IMR-90 (cell line): ENCODE data around the gene FAM228B. TPM values are rescaled to one million over a fixed set of nuclear protein-coding genes. Genes with fewer than 3 reads are reported as not detected.

Experiments used
- ATAC-seq: fragments of 200-7000 bp; cut with Tn5 transposase; 2 replicates; pipeline ENCODE4 v1.9.1; 2020; ENCODE audit warnings: low read depth, mild to moderate bottlenecking, moderate library complexity
- BruUV-seq: library from RNA; stranded (reverse); fragments of 400-500 nt; replicated peaks from 2 replicates; lab custom pipeline; 2021; lab: Mats Ljungman, UMichigan
- CTCF ChIA-PET: fragments of 300-600 bp; formaldehyde crosslinking; extraction: SDS; loops from one replicate; lab custom pipeline; 2021; ENCODE audit warnings: antibody characterized with exemption; lab: Yijun Ruan, JAX
- POLR2A ChIA-PET: fragments of 300-600 bp; sonication (Branson Sonifier 250); formaldehyde crosslinking; loops from one replicate; lab custom pipeline; 2022; ENCODE audit warnings: antibody characterized with exemption; ENCODE audit not compliant: unreplicated experiment; lab: Charles Lee
- DNase-seq: peaks from one replicate; pipeline ENCODE4 v3.0.0; 2013
- H2AFZ ChIP-seq: replicated peaks from 2 replicates; pipeline ENCODE3; 2013; ENCODE audit warnings: low read length, mild to moderate bottlenecking; ENCODE audit not compliant: poor library complexity
- H2AK5ac ChIP-seq: 2 replicates; pipeline ENCODE4 v1.6.1; 2013; ENCODE audit warnings: low read depth, low read length, inconsistent platforms
- H2AK9ac ChIP-seq: replicated peaks from 2 replicates; pipeline ENCODE3; 2013; ENCODE audit warnings: mild to moderate bottlenecking, low read depth, low read length, moderate library complexity; ENCODE audit not compliant: poor library complexity
- H2BK120ac ChIP-seq: 2 replicates; pipeline ENCODE4 v1.6.1; 2013; ENCODE audit warnings: low read depth, low read length, inconsistent platforms
- H2BK15ac ChIP-seq: 3 replicates; pipeline ENCODE4 v1.6.1; 2013; ENCODE audit warnings: low read depth, low read length, inconsistent platforms
- H2BK20ac ChIP-seq: 2 replicates; pipeline ENCODE4 v1.6.1; 2013; ENCODE audit warnings: low read depth, mild to moderate bottlenecking, inconsistent platforms, low read length, moderate library complexity
- H2BK5ac ChIP-seq: 2 replicates; pipeline ENCODE4 v1.6.1; 2013; ENCODE audit warnings: mild to moderate bottlenecking, low read depth, low read length, inconsistent platforms; ENCODE audit not compliant: poor library complexity, severe bottlenecking
- H3K14ac ChIP-seq: replicated peaks from 2 replicates; pipeline ENCODE4 v1.6.1; 2013; ENCODE audit warnings: low read depth, low read length, inconsistent platforms
- H3K18ac ChIP-seq: 2 replicates; pipeline ENCODE4 v1.6.1; 2013; ENCODE audit warnings: low read depth, low read length, control low read depth
- H3K23ac ChIP-seq: 2 replicates; pipeline ENCODE4 v1.6.1; 2013; ENCODE audit warnings: low read depth, low read length, inconsistent platforms
- H3K27ac ChIP-seq: 2 replicates; pipeline ENCODE4 v1.5.1; 2013; ENCODE audit warnings: mild to moderate bottlenecking, control low read depth, low read length; ENCODE audit not compliant: insufficient read depth
- H3K27me3 ChIP-seq: 2 replicates; pipeline ENCODE4 v1.6.1; 2013; ENCODE audit warnings: low read length; ENCODE audit not compliant: control insufficient read depth, insufficient read depth
- H3K36me3 ChIP-seq: 2 replicates; pipeline ENCODE4 v1.6.1; 2013; ENCODE audit warnings: low read length, mixed read lengths; ENCODE audit not compliant: control insufficient read depth, insufficient read depth
- H3K4ac ChIP-seq: 2 replicates; pipeline ENCODE4 v1.6.1; 2013; ENCODE audit warnings: low read depth, low read length, inconsistent platforms
- H3K4me1 ChIP-seq: 2 replicates; pipeline ENCODE4 v1.6.1; 2013; ENCODE audit warnings: low read length, mixed read lengths; ENCODE audit not compliant: control insufficient read depth, insufficient read depth
- H3K4me2 ChIP-seq: 2 replicates; pipeline ENCODE4 v1.6.1; 2013; ENCODE audit warnings: low read depth, mild to moderate bottlenecking, control low read depth, low read length, moderate library complexity
- H3K4me3 ChIP-seq: 2 replicates; pipeline ENCODE4 v1.5.1; 2013; ENCODE audit warnings: low read depth, mild to moderate bottlenecking, control low read depth, low read length, moderate library complexity; ENCODE audit not compliant: insufficient read depth
- H3K56ac ChIP-seq: 2 replicates; pipeline ENCODE4 v1.6.1; 2013; ENCODE audit warnings: low read length, inconsistent platforms; ENCODE audit not compliant: insufficient read depth; ENCODE audit errors: extremely low read depth
- H3K79me1 ChIP-seq, 2 experiments: 2 replicates each; pipeline ENCODE4 v1.6.1; 2013; ENCODE audit warnings: low read length in 2 of 2, inconsistent platforms in 1 of 2, low read depth in 1 of 2
- H3K9ac ChIP-seq: 2 replicates; pipeline ENCODE4 v1.6.1; 2013; ENCODE audit warnings: low read depth, low read length, control low read depth
- H3K9me1 ChIP-seq: 2 replicates; pipeline ENCODE4 v1.6.1; 2013; ENCODE audit warnings: low read length, inconsistent platforms; ENCODE audit not compliant: insufficient read depth
- H3K9me3 ChIP-seq: 2 replicates; pipeline ENCODE4 v1.6.1; 2013; ENCODE audit warnings: low read length; ENCODE audit not compliant: control insufficient read depth, insufficient read depth
- H4K20me1 ChIP-seq: 2 replicates; pipeline ENCODE4 v1.6.1; 2013; ENCODE audit warnings: low read length, inconsistent platforms; ENCODE audit not compliant: insufficient read depth
- H4K5ac ChIP-seq: 2 replicates; pipeline ENCODE4 v1.6.1; 2013; ENCODE audit warnings: mild to moderate bottlenecking, low read depth, low read length, control low read depth
- H4K8ac ChIP-seq, 2 experiments: 2 replicates each; pipeline ENCODE4 v1.6.1; 2013; ENCODE audit warnings: low read depth in 2 of 2, low read length in 2 of 2, control low read depth in 1 of 2, inconsistent platforms in 1 of 2
- H4K91ac ChIP-seq: 2 replicates; pipeline ENCODE4 v1.6.1; 2013; ENCODE audit warnings: low read depth, low read length, inconsistent platforms; ENCODE audit not compliant: insufficient read depth
- MAZ ChIP-seq: IDR thresholded peaks from 2 replicates; pipeline ENCODE4 v1.6.1; 2012; ENCODE audit warnings: low read depth, mild to moderate bottlenecking, low read length, improper control_type of control experiment, moderate library complexity, borderline replicate concordance
- WGBS, 2 experiments: methylation state at CpG; one replicate each; pipeline versions ENCODE4 v1.1.5 to v1.1.7; 2013; ENCODE audit warnings: missing lambda C conversion rate in 2 of 2; ENCODE audit not compliant: insufficient read length in 1 of 2; ENCODE audit errors: extremely low coverage in 2 of 2; 5-methylcytosine and 5-hydroxymethylcytosine counted together
- dilution Hi-C: fragments of 300-500 bp; cut with HindIII; formaldehyde crosslinking; loops from one replicate; pipeline ENCODE4 v1.14.3; 2018; ENCODE audit warnings: low sequenced_read_pairs; ENCODE audit not compliant: unreplicated experiment
- in situ Hi-C: fragments of 300-500 bp; cut with MboI; formaldehyde crosslinking; loops from 3 replicates; pipeline ENCODE4 v1.14.3; 2019; ENCODE audit warnings: low sequenced_read_pairs, inconsistent platforms, mixed read lengths
- intact Hi-C: fragments of 100-400 bp; cut with micrococcal nuclease; formaldehyde crosslinking; loops from 2 replicates; pipeline ENCODE4 v1.10.0; 2022
- polyA plus RNA-seq, 3 experiments: library from polyadenylated mRNA; depleted of rRNA; stranded (reverse); fragments of >200 nt; gene quantifications; 2 replicates each; pipeline ENCODE4 v1.2.3, GENCODE V29; 2012; ENCODE audit warnings: low replicate concordance in 1 of 3
- total RNA-seq: library from RNA; depleted of rRNA; stranded (reverse); fragments of >200 nt; gene quantifications from 2 replicates; pipeline ENCODE4 v1.2.3, GENCODE V29; 2012

Gene FAM228B
- total and polyA plus RNA-seq, 2 of the 4 experiments (the other 2 are of a cell fraction): 2.0 to 2.9 TPM

DNA sequence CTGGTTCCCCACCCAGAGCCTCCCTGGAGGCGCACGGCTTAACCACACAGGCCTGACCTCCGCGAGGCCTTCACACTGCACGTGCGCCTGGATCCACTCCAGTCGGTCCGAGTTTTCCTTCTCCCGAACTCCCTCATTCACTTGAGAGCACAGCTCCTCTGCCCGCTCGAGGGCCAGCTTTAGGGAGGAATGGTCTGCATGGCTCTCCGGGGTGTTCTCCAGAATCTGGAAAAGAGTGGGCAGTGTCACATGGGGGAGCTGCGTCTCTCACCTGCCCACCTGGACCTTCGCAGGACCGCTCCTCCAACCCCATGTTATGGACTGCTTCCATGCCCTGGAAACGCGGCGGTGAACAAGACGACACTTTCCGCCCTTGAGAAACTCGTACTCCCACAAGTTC lies 87.5 kb downstream of the FAM228B start:
- Histone ChIP-seq H3K14ac (no peak overlapping the region), H3K4me3 (no peak overlapping the region), H3K23ac (no peak overlapping the region), H3K4ac (no peak overlapping the region), H2AFZ (no peak overlapping the region), H3K9me3 (no peaks in the 10 kb centered on the region), H3K4me1 (no peaks in the 10 kb centered on the region), H3K27ac (no peak overlapping the region), H2BK5ac (no peak overlapping the region), H3K79me1 (no peaks in the 10 kb centered on the region), H3K9me1 (no peaks in the 10 kb centered on the region; the same call in 1 of the 2 replicates), H4K20me1 (no peaks in the 10 kb centered on the region; the same call in 1 of the 2 replicates), H3K4me2 (no peak overlapping the region), H3K56ac (no peak overlapping the region), H2BK120ac (no peak overlapping the region), H2AK9ac (no peak overlapping the region), H3K18ac (no peak overlapping the region), H3K9ac (no peak overlapping the region), H2BK15ac (no peak overlapping the region), H2AK5ac (no peak overlapping the region), H3K36me3 (peaks cover 33% of the 10 kb centered on the region), H4K91ac (no peak overlapping the region), H3K27me3 (no peaks in the 10 kb centered on the region), H2BK20ac (no peak overlapping the region), H4K8ac (no peak overlapping the region), H4K5ac (no peak overlapping the region)
- POLR2A ChIA-PET: no interaction called here
- ATAC-seq (no peak), DNase-seq (no peak)
- in situ Hi-C loops: no loop called here
- intact Hi-C loops: no loop called here
- no TSS peak for BruUV-seq
- CTCF ChIA-PET: no interaction called here
- WGBS, 2 experiments: 88% methylated on average over 2 of the region's 21 CpGs; no CpG with 5 or more reads in 1 of the 2 experiments
- no peak for TF ChIP-seq MAZ
- dilution Hi-C loops: no loop called here
